ENCODE measurements around the gene CATSPERZ.
"Not testable (repeated sequence)": the region's sequence is repeated elsewhere in the genome, so short reads cannot be mapped to it uniquely, and the experiment has no call there.

The CATSPERZ gene

DNA sequence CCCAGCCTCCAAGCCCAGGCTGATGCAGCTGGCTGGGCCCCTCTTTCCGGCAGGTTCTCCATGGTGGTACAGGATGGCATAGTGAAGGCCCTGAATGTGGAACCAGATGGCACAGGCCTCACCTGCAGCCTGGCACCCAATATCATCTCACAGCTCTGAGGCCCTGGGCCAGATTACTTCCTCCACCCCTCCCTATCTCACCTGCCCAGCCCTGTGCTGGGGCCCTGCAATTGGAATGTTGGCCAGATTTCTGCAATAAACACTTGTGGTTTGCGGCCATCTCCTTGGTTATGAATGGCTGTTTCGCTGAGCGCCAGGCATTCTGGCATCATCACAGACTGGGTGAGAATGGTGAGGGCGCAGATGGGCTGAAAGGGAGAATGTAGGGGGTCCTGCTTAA is 21.4 kb downstream of the CATSPERZ start:
- H4K12ac ChIP-seq (ENCODE audit: low read depth, low read length): no peak overlapping the region
- no peak overlapping the region for H4K8ac ChIP-seq (ENCODE audit: low read depth, low read length)
- no peak overlapping the region for H2AK5ac ChIP-seq (ENCODE audit: low read length)
- peaks cover 30 to 32% of the 10 kb centered on the region in 2 experiments for H3K36me3 ChIP-seq (ENCODE audit: control insufficient read depth in 1 of 2, insufficient read depth in 2 of 2, low read length in 2 of 2)
- no peak overlapping the region for H3K4me2 ChIP-seq (ENCODE audit: low read length)
- no peak overlapping the region for H2BK12ac ChIP-seq (ENCODE audit: low read length)
- no CpG with 5 or more reads among the region's 5 CpGs for whole genome bisulfite sequencing (ENCODE audit: extremely low coverage, insufficient coverage, insufficient read length)
- H3K4ac ChIP-seq (ENCODE audit: low read depth, low read length): no peak overlapping the region
- no peak overlapping the region for H2BK5ac ChIP-seq (ENCODE audit: low read depth, low read length, poor library complexity)
- no peak for DNase-seq
- H3K4me1 ChIP-seq (ENCODE audit: control insufficient read depth in 1 of 2, insufficient read depth in 2 of 2, low read length in 2 of 2): peaks cover 15 to 19% of the 10 kb centered on the region in 2 experiments
- no peak overlapping the region for H2AFZ ChIP-seq (ENCODE audit: insufficient read depth, low read length, poor library complexity)
- H3K27ac ChIP-seq (ENCODE audit: low read depth, low read length): no peak overlapping the region
- H3K9me3 ChIP-seq (ENCODE audit: insufficient read depth, low read depth, low read length): no peaks in the 10 kb centered on the region
- no peak overlapping the region for H3K4me3 ChIP-seq (ENCODE audit: low read depth, low read length)
- H3K18ac ChIP-seq (ENCODE audit: low read length): no peak overlapping the region
- no peak overlapping the region for H2BK120ac ChIP-seq (ENCODE audit: insufficient read depth, low read length, poor library complexity)
- no peak overlapping the region for H3K9ac ChIP-seq (ENCODE audit: low read length)
- H3K27me3 ChIP-seq (ENCODE audit: insufficient read depth, low read length): no peaks in the 10 kb centered on the region
- no peak overlapping the region for H3K14ac ChIP-seq (ENCODE audit: low read length)
- peaks cover 16% of the 10 kb centered on the region for H3K79me1 ChIP-seq (ENCODE audit: low read length)
- peaks cover 9% of the 10 kb centered on the region for H3K79me2 ChIP-seq (ENCODE audit: control insufficient read depth, insufficient read depth, low read length, poor library complexity)
- no peak overlapping the region for H3K23ac ChIP-seq (ENCODE audit: low read length)
- no peak overlapping the region for H4K91ac ChIP-seq (ENCODE audit: low read depth, low read length)

DNA sequence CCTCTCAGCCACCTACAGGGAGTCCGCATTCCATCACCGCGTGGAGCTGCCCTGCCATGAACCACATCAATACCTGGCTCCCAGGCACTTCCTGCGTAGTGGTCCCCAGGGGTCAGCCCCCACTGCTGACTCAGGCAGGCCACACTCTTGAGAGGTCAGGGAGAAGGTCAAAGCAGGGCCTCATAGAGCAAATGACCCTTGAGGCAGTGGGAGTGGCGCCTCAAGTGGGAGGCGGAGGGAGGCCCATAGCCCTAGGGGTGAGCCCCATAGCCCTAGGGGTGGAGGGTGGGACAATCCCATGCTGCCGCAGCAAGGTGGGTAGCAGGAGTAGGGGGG is 22.7 kb downstream of the CATSPERZ start:
- no peak for DNase-seq
- no peak overlapping the region for H3K4me2 ChIP-seq (ENCODE audit: low read length)
- no peaks in the 10 kb centered on the region for H3K27me3 ChIP-seq (ENCODE audit: insufficient read depth, low read length)
- H2BK12ac ChIP-seq (ENCODE audit: low read length): no peak overlapping the region
- H4K8ac ChIP-seq (ENCODE audit: low read depth, low read length): no peak overlapping the region
- no peak overlapping the region for H3K9ac ChIP-seq (ENCODE audit: low read length)
- no peak overlapping the region for H3K4ac ChIP-seq (ENCODE audit: low read depth, low read length)
- H3K4me3 ChIP-seq (ENCODE audit: low read depth, low read length): no peak overlapping the region
- H3K23ac ChIP-seq (ENCODE audit: low read length): no peak overlapping the region
- peaks cover 8% of the 10 kb centered on the region for H3K79me1 ChIP-seq (ENCODE audit: low read length)
- no peak overlapping the region for H4K12ac ChIP-seq (ENCODE audit: low read depth, low read length)
- H3K4me1 ChIP-seq (ENCODE audit: control insufficient read depth in 1 of 2, insufficient read depth in 2 of 2, low read length in 2 of 2): peaks cover 15 to 19% of the 10 kb centered on the region in 2 experiments
- H3K36me3 ChIP-seq (ENCODE audit: control insufficient read depth in 1 of 2, insufficient read depth in 2 of 2, low read length in 2 of 2): peaks cover 29 to 30% of the 10 kb centered on the region in 2 experiments
- H2AFZ ChIP-seq (ENCODE audit: insufficient read depth, low read length, poor library complexity): no peak overlapping the region
- no CpG with 5 or more reads among the region's 7 CpGs for WGBS (ENCODE audit: extremely low coverage, insufficient coverage, insufficient read length)
- no peak overlapping the region for H3K18ac ChIP-seq (ENCODE audit: low read length)
- H2AK5ac ChIP-seq (ENCODE audit: low read length): no peak overlapping the region
- H2BK5ac ChIP-seq (ENCODE audit: low read depth, low read length, poor library complexity): no peak overlapping the region
- H3K27ac ChIP-seq (ENCODE audit: low read depth, low read length): no peak overlapping the region
- no peaks in the 10 kb centered on the region for H3K9me3 ChIP-seq (ENCODE audit: insufficient read depth, low read depth, low read length)
- H3K14ac ChIP-seq (ENCODE audit: low read length): no peak overlapping the region
- H2BK120ac ChIP-seq (ENCODE audit: insufficient read depth, low read length, poor library complexity): no peak overlapping the region
- H3K79me2 ChIP-seq (ENCODE audit: control insufficient read depth, insufficient read depth, low read length, poor library complexity): peaks cover 5% of the 10 kb centered on the region
- H4K91ac ChIP-seq (ENCODE audit: low read depth, low read length): no peak overlapping the region

DNA sequence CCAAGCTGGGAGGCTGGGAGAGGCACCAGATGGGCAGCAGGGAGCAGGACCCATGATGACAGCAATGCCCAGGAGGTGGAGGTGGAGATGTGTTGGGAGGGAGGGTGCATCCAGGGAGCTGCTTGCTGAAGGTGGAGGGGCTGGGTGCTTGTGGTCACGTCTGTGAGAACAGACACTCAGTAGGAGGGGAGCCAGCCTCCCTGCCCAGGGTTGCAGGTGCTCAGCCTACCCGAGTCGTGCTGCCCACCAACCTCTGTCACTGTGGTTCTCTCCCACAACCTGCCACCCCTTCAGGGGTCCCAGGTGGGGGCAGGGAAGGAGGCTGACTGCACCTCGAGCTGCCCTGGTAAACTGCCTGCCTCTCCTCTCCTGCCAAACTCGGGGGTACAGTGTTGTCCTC is 23.2 kb downstream of the CATSPERZ start:
- H2AK5ac ChIP-seq (ENCODE audit: low read length): no peak overlapping the region
- H3K9me3 ChIP-seq (ENCODE audit: insufficient read depth, low read depth, low read length): no peaks in the 10 kb centered on the region
- H3K79me2 ChIP-seq (ENCODE audit: control insufficient read depth, insufficient read depth, low read length, poor library complexity): peaks cover under 1% of the 10 kb centered on the region
- H3K4me3 ChIP-seq (ENCODE audit: low read depth, low read length): no peak overlapping the region
- H3K27ac ChIP-seq (ENCODE audit: low read depth, low read length): no peak overlapping the region
- no peak overlapping the region for H3K4ac ChIP-seq (ENCODE audit: low read depth, low read length)
- H2BK120ac ChIP-seq (ENCODE audit: insufficient read depth, low read length, poor library complexity): no peak overlapping the region
- H4K91ac ChIP-seq (ENCODE audit: low read depth, low read length): no peak overlapping the region
- H2BK5ac ChIP-seq (ENCODE audit: low read depth, low read length, poor library complexity): no peak overlapping the region
- H3K36me3 ChIP-seq (ENCODE audit: control insufficient read depth in 1 of 2, insufficient read depth in 2 of 2, low read length in 2 of 2): peaks cover 29 to 30% of the 10 kb centered on the region in 2 experiments
- H3K27me3 ChIP-seq (ENCODE audit: insufficient read depth, low read length): no peaks in the 10 kb centered on the region
- H3K4me1 ChIP-seq (ENCODE audit: control insufficient read depth in 1 of 2, insufficient read depth in 2 of 2, low read length in 2 of 2): peaks cover 15 to 19% of the 10 kb centered on the region in 2 experiments
- no peak overlapping the region for H2BK12ac ChIP-seq (ENCODE audit: low read length)
- no CpG with 5 or more reads among the region's 5 CpGs for WGBS (ENCODE audit: extremely low coverage, insufficient coverage, insufficient read length)
- H2AFZ ChIP-seq (ENCODE audit: insufficient read depth, low read length, poor library complexity): no peak overlapping the region
- no peak overlapping the region for H4K12ac ChIP-seq (ENCODE audit: low read depth, low read length)
- H3K23ac ChIP-seq (ENCODE audit: low read length): no peak overlapping the region
- peaks cover 4% of the 10 kb centered on the region for H3K79me1 ChIP-seq (ENCODE audit: low read length)
- H4K8ac ChIP-seq (ENCODE audit: low read depth, low read length): no peak overlapping the region
- DNase-seq: no peak
- no peak overlapping the region for H3K9ac ChIP-seq (ENCODE audit: low read length)
- H3K18ac ChIP-seq (ENCODE audit: low read length): no peak overlapping the region
- H3K14ac ChIP-seq (ENCODE audit: low read length): no peak overlapping the region
- no peak overlapping the region for H3K4me2 ChIP-seq (ENCODE audit: low read length)

DNA sequence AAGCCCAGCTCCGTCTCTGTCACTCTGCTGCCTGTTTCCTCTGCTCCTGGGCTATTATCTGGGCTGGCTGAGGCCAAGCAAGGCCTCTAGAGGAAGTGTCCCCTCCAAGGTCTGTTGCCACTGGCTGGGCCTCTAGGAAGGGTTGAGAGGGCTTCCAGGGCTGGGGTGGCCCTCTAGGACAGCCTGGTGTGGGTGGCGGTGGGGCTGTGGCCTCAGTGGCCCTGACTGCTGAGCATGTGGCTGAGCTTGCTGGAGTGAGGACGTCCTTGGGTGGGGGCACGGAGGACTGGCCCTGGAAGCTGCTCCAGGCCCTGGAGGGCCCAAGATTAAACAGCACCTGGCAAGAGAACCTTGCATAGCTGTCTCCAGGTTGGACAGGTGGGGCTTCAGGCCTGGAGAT is 23.8 kb downstream of the CATSPERZ start:
- H3K9me3 ChIP-seq (ENCODE audit: insufficient read depth, low read depth, low read length); H3K23ac ChIP-seq (ENCODE audit: low read length); H3K4me2 ChIP-seq (ENCODE audit: low read length); H2BK12ac ChIP-seq (ENCODE audit: low read length); H2BK120ac ChIP-seq (ENCODE audit: insufficient read depth, low read length, poor library complexity); H3K9ac ChIP-seq (ENCODE audit: low read length); H4K12ac ChIP-seq (ENCODE audit: low read depth, low read length); DNase-seq; H3K4ac ChIP-seq (ENCODE audit: low read depth, low read length); H2AK5ac ChIP-seq (ENCODE audit: low read length); H3K4me3 ChIP-seq (ENCODE audit: low read depth, low read length); H2BK5ac ChIP-seq (ENCODE audit: low read depth, low read length, poor library complexity); H3K14ac ChIP-seq (ENCODE audit: low read length); H3K27me3 ChIP-seq (ENCODE audit: insufficient read depth, low read length); H4K8ac ChIP-seq (ENCODE audit: low read depth, low read length); H2AFZ ChIP-seq (ENCODE audit: insufficient read depth, low read length, poor library complexity); H3K18ac ChIP-seq (ENCODE audit: low read length); H3K79me1 ChIP-seq (ENCODE audit: low read length); H3K79me2 ChIP-seq (ENCODE audit: control insufficient read depth, insufficient read depth, low read length, poor library complexity): not testable (repeated sequence)
- Histone ChIP-seq H3K36me3 (ENCODE audit: control insufficient read depth in 1 of 2, insufficient read depth in 2 of 2, low read length in 2 of 2) (peaks cover 29 to 30% of the 10 kb centered on the region in 2 experiments), H4K91ac (ENCODE audit: low read depth, low read length) (peak overlapping the region; percentile 69), H3K4me1 (ENCODE audit: control insufficient read depth in 1 of 2, insufficient read depth in 2 of 2, low read length in 2 of 2) (peaks cover 14 to 19% of the 10 kb centered on the region in 2 experiments), H3K27ac (ENCODE audit: low read depth, low read length) (peak overlapping the region; percentile 13)
- WGBS (ENCODE audit: extremely low coverage, insufficient coverage, insufficient read length): no CpG with 5 or more reads among the region's 4 CpGs

All from trophoblast cell (in vitro differentiated cells and primary cell).